ENCODE measurements around the gene PORCN. TPM values are rescaled to one million over a fixed set of nuclear protein-coding genes. Genes with fewer than 3 reads are reported as not detected.
A peak's percentile ranks its signal among the peaks of the same experiment; 100 is the strongest.
"Not testable (repeated sequence)": the region's sequence is repeated elsewhere in the genome, so short reads cannot be mapped to it uniquely, and the experiment has no call there.

PORCN gene
- total RNA-seq, 1 donor from 2014 or later, result 15.1 TPM

- H3K27me3 Mint-ChIP-seq (ENCODE audit: insufficient read depth); DNase-seq (ENCODE audit: low spot score); intact Hi-C loops (cut with micrococcal nuclease); H3K9me3 Mint-ChIP-seq; H3K4me3 Mint-ChIP-seq: not testable (repeated sequence)
- Mint-ChIP-seq H3K27ac (peak overlapping the region; percentile 44), H3K36me3 (ENCODE audit: low read depth) (peaks cover 16% of the 10 kb centered on the region), H3K4me1 (ENCODE audit: low read depth) (peaks cover 22% of the 10 kb centered on the region)
Measured at GRCh38 chrX:48519481-48519880, 10.7 kb downstream of the PORCN start.

GRCh38 chrX:48520455-48520854, 11.7 kb downstream of the PORCN start:
- peaks cover 17% of the 10 kb centered on the region for H3K36me3 Mint-ChIP-seq (ENCODE audit: low read depth)

DNA sequence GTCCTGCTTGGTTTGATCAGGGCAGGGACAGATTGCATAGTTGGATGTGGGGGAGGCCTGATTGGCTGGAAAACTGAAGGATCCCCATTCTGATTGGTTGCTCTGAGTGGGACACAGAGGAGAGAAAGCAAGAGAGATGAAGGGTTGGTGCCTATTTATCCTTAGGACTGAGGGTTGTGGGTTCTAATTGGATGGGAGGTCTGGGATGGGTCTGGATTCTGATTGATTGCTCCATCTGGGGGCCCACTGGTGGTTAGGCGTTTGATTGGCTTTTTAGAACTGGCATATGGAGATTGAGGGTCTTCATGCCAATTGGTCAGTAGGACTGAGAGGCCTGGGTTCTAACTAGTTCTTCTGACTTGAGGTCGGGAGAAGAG, 12.2 kb downstream of the PORCN start:
- no peak for DNase-seq (ENCODE audit: low spot score)
- Mint-ChIP-seq H3K36me3 (ENCODE audit: low read depth) (peaks cover 17% of the 10 kb centered on the region), H3K9me3 (no peaks in the 10 kb centered on the region), H3K27ac (peak overlapping the region; percentile 98), H3K27me3 (ENCODE audit: insufficient read depth) (no peaks in the 10 kb centered on the region), H3K4me1 (ENCODE audit: low read depth) (peaks cover 29% of the 10 kb centered on the region), H3K4me3 (peak overlapping the region; percentile 95)
- intact Hi-C loops (cut with micrococcal nuclease), result loop anchor here (1.0 to 10.0 kb wide), 10 partner anchors 13 to 864 kb away; partner anchors contain the start of genes FTSJ1, HDAC6, PIM2 and PORCN

More at GRCh38 chrX:48520455-48520854, 11.7 kb downstream of the PORCN start:
- intact Hi-C loops (cut with micrococcal nuclease), result loop anchor here (5.0 to 10.0 kb wide), 5 partner anchors 154 to 863 kb away; partner anchors contain the start of genes PIM2, SUV39H1, UXT and ZNF81
- H3K27me3 Mint-ChIP-seq (ENCODE audit: insufficient read depth), result no peaks in the 10 kb centered on the region
- peaks cover 29% of the 10 kb centered on the region for H3K4me1 Mint-ChIP-seq (ENCODE audit: low read depth)
- no peaks in the 10 kb centered on the region for H3K9me3 Mint-ChIP-seq
- DNase-seq (ENCODE audit: low spot score), result no peak
- H3K4me3 Mint-ChIP-seq, result peak overlapping the region; percentile 95
- H3K27ac Mint-ChIP-seq, result peak overlapping the region; percentile 98

DNA sequence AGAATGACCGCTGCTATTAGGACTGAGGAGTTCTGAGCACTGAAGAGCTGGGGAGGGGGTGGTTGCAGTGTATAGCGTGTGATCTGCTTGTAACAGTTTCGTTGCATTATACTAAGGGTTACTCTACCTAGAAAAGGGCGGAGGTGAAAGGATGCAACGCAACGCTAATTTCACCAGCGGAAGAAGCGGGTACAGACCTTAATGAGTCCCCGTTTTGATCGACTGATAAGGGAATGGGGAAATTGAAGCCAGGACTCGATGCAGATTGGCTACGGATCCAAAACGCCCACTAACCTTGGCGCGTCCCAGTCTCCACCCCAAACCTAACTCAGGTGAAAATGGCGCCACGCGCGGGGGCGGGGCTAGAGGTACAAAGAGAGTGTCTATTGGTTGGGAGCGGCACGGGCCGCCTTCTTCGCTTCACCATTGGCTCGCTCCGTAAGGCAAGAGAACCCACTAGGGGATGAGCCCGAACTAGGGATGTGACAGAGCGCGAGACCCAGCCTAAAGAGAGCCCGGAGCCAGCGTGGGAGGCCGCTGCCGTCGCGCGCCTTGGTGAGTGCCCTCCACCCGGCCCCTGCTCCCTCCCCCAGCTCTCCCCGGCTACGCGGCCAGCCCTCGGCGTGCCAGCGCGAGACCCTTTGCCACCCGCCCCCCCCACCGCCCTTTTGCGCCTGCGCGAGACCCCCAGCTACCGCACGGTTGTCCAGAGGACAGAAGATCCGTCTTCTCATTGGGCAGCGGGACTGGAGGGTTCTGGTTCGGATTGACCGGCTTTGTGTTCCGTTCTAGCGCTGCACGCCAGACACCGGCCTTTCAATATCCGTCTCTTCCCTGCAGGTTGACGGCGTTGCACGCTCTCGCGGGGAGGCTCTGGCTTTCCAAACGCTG, 12.8 kb downstream of the PORCN start, which contains the start of gene EBP:
Gene EBP, plus strand, starts transcription at position 456 of the 891 bp plus-strand sequence. CDS start 1,964 bp downstream, outside the sequence.
- DNase-seq (ENCODE audit: low spot score), result peak; percentile 92
- peaks cover 14% of the 10 kb centered on the region for H3K36me3 Mint-ChIP-seq (ENCODE audit: low read depth)
- intact Hi-C loops (cut with micrococcal nuclease), result loop anchor here (1.0 to 10.0 kb wide), 10 partner anchors 13 to 864 kb away; partner anchors contain the start of genes FTSJ1, HDAC6, PIM2 and PORCN
- peak within 1 kb of the TSS; percentile 95 for H3K4me3 Mint-ChIP-seq
- peak within 1 kb of the TSS; percentile 98 for H3K27ac Mint-ChIP-seq
- H3K27me3 Mint-ChIP-seq (ENCODE audit: insufficient read depth), result no peaks in the 10 kb centered on the region
- no peaks in the 10 kb centered on the region for H3K9me3 Mint-ChIP-seq
- peaks cover 34% of the 10 kb centered on the region for H3K4me1 Mint-ChIP-seq (ENCODE audit: low read depth)

- Mint-ChIP-seq H3K27me3 (ENCODE audit: insufficient read depth) (no peaks in the 10 kb centered on the region), H3K4me3 (peak overlapping the region; percentile 95), H3K36me3 (ENCODE audit: low read depth) (peaks cover 18% of the 10 kb centered on the region), H3K27ac (peak overlapping the region; percentile 98), H3K9me3 (no peaks in the 10 kb centered on the region), H3K4me1 (ENCODE audit: low read depth) (peaks cover 36% of the 10 kb centered on the region)
- DNase-seq (ENCODE audit: low spot score), result no peak
- intact Hi-C loops (cut with micrococcal nuclease), result loop anchor here (5.0 to 10.0 kb wide), 5 partner anchors 153 to 865 kb away; partner anchors contain the start of genes PIM2, SUV39H1, UXT and ZNF81
Measured at GRCh38 chrX:48522291-48522690, 13.5 kb downstream of the PORCN start.

DNA sequence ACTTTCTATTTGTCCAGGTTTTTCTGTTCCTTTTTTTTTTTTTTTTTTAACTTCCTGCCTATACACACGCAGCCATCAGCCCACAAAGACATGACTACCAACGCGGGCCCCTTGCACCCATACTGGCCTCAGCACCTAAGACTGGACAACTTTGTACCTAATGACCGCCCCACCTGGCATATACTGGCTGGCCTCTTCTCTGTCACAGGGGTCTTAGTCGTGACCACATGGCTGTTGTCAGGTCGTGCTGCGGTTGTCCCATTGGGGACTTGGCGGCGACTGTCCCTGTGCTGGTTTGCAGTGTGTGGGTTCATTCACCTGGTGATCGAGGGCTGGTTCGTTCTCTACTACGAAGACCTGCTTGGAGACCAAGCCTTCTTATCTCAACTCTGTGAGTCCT, 14.9 kb downstream of the PORCN start:
- Mint-ChIP-seq H3K4me1 (ENCODE audit: low read depth) (peaks cover 42% of the 10 kb centered on the region), H3K27me3 (ENCODE audit: insufficient read depth) (no peaks in the 10 kb centered on the region), H3K36me3 (ENCODE audit: low read depth) (peaks cover 24% of the 10 kb centered on the region), H3K9me3 (no peaks in the 10 kb centered on the region), H3K4me3 (peak overlapping the region; percentile 95), H3K27ac (peak overlapping the region; percentile 44)
- intact Hi-C loops (cut with micrococcal nuclease), result loop anchor here (5.0 to 10.0 kb wide), 5 partner anchors 151 to 866 kb away; partner anchors contain the start of genes PIM2, SUV39H1, UXT and ZNF81
- no peak for DNase-seq (ENCODE audit: low spot score)

GRCh38 chrX:48525853-48526252, 17.1 kb downstream of the PORCN start:
- not testable (repeated sequence) for H3K4me3 Mint-ChIP-seq; H3K27ac Mint-ChIP-seq; H3K9me3 Mint-ChIP-seq; H3K27me3 Mint-ChIP-seq (ENCODE audit: insufficient read depth); DNase-seq (ENCODE audit: low spot score)
- intact Hi-C loops (cut with micrococcal nuclease), result loop anchor here (10.0 kb wide), 2 partner anchors 149 to 691 kb away; partner anchors contain the start of gene ZNF81
- Mint-ChIP-seq H3K4me1 (ENCODE audit: low read depth) (peaks cover 36% of the 10 kb centered on the region), H3K36me3 (ENCODE audit: low read depth) (peaks cover 25% of the 10 kb centered on the region)

GRCh38 chrX:48530736-48531135, 21.9 kb downstream of the PORCN start:
- intact Hi-C loops (cut with micrococcal nuclease), result no loop called here
- H3K4me1 Mint-ChIP-seq (ENCODE audit: low read depth), result peaks cover 32% of the 10 kb centered on the region
- peaks cover 25% of the 10 kb centered on the region for H3K36me3 Mint-ChIP-seq (ENCODE audit: low read depth)
- H3K27ac Mint-ChIP-seq, result no peak overlapping the region
- no peak overlapping the region for H3K4me3 Mint-ChIP-seq
- no peaks in the 10 kb centered on the region for H3K9me3 Mint-ChIP-seq
- no peak for DNase-seq (ENCODE audit: low spot score)
- no peaks in the 10 kb centered on the region for H3K27me3 Mint-ChIP-seq (ENCODE audit: insufficient read depth)

- intact Hi-C loops (cut with micrococcal nuclease), result no loop called here
- peaks cover 24% of the 10 kb centered on the region for H3K36me3 Mint-ChIP-seq (ENCODE audit: low read depth)
- DNase-seq (ENCODE audit: low spot score), result no peak
- H3K9me3 Mint-ChIP-seq, result no peaks in the 10 kb centered on the region
- no peak overlapping the region for H3K4me3 Mint-ChIP-seq
- peaks cover 29% of the 10 kb centered on the region for H3K4me1 Mint-ChIP-seq (ENCODE audit: low read depth)
- H3K27me3 Mint-ChIP-seq (ENCODE audit: insufficient read depth), result no peaks in the 10 kb centered on the region
- peak overlapping the region; percentile 87 for H3K27ac Mint-ChIP-seq
Measured at GRCh38 chrX:48531358-48531959, 22.7 kb downstream of the PORCN start.

DNA sequence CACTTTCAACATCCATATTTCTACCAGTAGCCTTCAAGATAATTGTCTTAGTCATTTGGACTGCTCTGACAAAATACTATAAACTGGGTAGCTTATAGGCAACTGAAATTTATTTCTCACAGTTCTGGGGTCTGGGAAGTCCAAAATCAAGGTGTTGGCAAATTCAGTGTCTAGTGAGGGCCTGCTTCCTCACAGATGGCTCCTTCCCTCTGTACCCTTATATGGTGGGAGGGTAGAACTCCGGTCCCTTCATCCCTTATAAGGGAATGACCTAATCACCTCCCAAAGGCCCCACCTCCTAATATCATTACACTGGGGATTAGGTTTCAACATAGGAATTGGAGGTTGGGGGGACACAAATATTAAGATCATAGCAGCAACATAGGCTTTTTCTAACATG, 23.4 kb downstream of the PORCN start:
- Mint-ChIP-seq H3K27me3 (ENCODE audit: insufficient read depth) (no peaks in the 10 kb centered on the region), H3K4me3 (no peak overlapping the region), H3K4me1 (ENCODE audit: low read depth) (peaks cover 25% of the 10 kb centered on the region), H3K9me3 (no peaks in the 10 kb centered on the region), H3K27ac (peak overlapping the region; percentile 87), H3K36me3 (ENCODE audit: low read depth) (peaks cover 18% of the 10 kb centered on the region)
- intact Hi-C loops (cut with micrococcal nuclease), result no loop called here
- DNase-seq (ENCODE audit: low spot score), result no peak

- intact Hi-C loops (cut with micrococcal nuclease), result no loop called here
- Mint-ChIP-seq H3K27ac (peak overlapping the region; percentile 73), H3K4me3 (no peak overlapping the region)
Measured at GRCh38 chrX:48533165-48533564, 24.4 kb downstream of the PORCN start.

DNA sequence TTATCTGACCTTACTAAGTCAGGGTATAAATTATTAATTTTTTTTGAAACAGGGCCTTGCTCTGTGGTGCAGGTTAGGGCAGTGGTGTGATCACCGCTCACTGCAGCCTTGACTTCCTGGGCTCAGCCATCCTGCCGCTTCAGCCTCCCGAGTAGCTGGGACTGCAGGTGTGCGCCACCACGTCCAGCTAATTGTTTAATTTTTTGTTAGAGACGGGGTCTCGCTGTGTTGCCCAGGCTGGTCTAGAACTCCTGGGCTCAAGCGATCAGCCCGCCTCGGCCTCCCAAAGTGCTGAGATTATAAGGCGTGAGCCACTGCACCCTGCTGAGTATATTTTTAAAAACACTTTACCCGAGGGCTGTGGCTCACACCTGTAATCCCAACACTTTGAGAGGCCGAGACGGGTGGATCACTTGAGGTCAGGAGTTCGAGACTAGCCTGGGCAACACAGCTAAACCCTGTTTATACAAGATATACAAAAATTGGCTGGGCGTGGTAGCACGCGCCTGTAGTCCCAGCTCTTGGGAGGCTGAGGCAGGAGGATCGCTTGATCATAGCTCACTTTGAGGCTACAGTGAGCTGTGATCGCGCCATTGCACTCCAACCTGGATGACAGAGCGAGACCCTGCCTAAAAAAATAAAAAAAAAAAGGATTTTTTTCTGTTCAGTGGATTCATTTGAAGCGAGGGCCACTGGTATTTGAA, 30.0 kb downstream of the PORCN start:
- no peak for DNase-seq (ENCODE audit: low spot score)
- Mint-ChIP-seq H3K27ac (peak overlapping the region; percentile 92), H3K4me1 (ENCODE audit: low read depth) (peaks cover 17% of the 10 kb centered on the region), H3K4me3 (peak overlapping the region; percentile 94), H3K36me3 (ENCODE audit: low read depth) (peaks cover 10% of the 10 kb centered on the region), H3K9me3 (no peaks in the 10 kb centered on the region), H3K27me3 (ENCODE audit: insufficient read depth) (no peaks in the 10 kb centered on the region)
- intact Hi-C loops (cut with micrococcal nuclease), result loop anchor here (1.0 kb wide), 6 partner anchors 17 to 505 kb away; partner anchors contain the start of genes EBP, FTSJ1, RBM3 and TFE3

More at GRCh38 chrX:48533165-48533564, 24.4 kb downstream of the PORCN start:
- no peak for DNase-seq (ENCODE audit: low spot score)
- no peaks in the 10 kb centered on the region for H3K27me3 Mint-ChIP-seq (ENCODE audit: insufficient read depth)
- H3K4me1 Mint-ChIP-seq (ENCODE audit: low read depth), result peaks cover 24% of the 10 kb centered on the region
- peaks cover 17% of the 10 kb centered on the region for H3K36me3 Mint-ChIP-seq (ENCODE audit: low read depth)
- H3K9me3 Mint-ChIP-seq, result no peaks in the 10 kb centered on the region
